Nasal cavity respiratory epithelium epithelial cell of viscerocranial mucosa (primary cell): ENCODE results near the gene WASHC2C. TPM values are rescaled to one million over a fixed set of nuclear protein-coding genes. Genes with fewer than 3 reads are reported as not detected.

Experiments used
- total RNA-seq: library from RNA; depleted of rRNA; stranded (reverse); fragments of >200 nt; gene quantifications from 2 replicates; pipeline ENCODE4 v1.2.3, GENCODE V29; 2014

Gene WASHC2C
- total RNA-seq: 26.4 and 30.4 TPM in 2 replicates

GRCh38 chr10:45726703-45727420 lies at the start of gene WASHC2C:
WASHC2C (plus strand) TSS chr10:45727266; CDS start chr10:45727318, 52 bp downstream.

Other genes with a start within 250 kb of the WASHC2C start
- 7.9 and 10.0 TPM in 2 replicates for gene ZFAND4, start 54.5 kb upstream of the WASHC2C start, total RNA-seq
- 2.4 and 8.4 TPM in 2 replicates for gene AGAP4, start 120.2 kb downstream of the WASHC2C start, total RNA-seq
- gene TIMM23, start 245.2 kb downstream of the WASHC2C start, total RNA-seq: 63.5 and 94.7 TPM in 2 replicates